Activated T-helper 2 cell treated with anti-CD3 and anti-CD28 coated beads, Interferon-gamma antibody, Interleukin-2, Interleukin-4, amounts not matched to agents 10 μg/mL and 5 μg/mL and 100 μg/mL, durations not matched to agents 14 hours and 24 hours and 36 hours (primary cell): Measurements from ENCODE around the gene TRPM2. TPM values are rescaled to one million over a fixed set of nuclear protein-coding genes. Genes with fewer than 3 reads are reported as not detected.

Experiments
- DNase-seq: peaks from one replicate; pipeline ENCODE4 v3.0.0; 2021; ENCODE audit warnings: low spot score
- H3K27ac Mint-ChIP-seq: one replicate; pipeline ENCODE4 v1.8.0; 2021; ENCODE audit warnings: mixed read lengths
- H3K27me3 Mint-ChIP-seq: one replicate; pipeline ENCODE4 v1.8.0; 2021; ENCODE audit warnings: low read depth, mixed read lengths
- H3K36me3 Mint-ChIP-seq: one replicate; pipeline ENCODE4 v1.8.0; 2021; ENCODE audit warnings: low read depth, mixed read lengths
- H3K4me1 Mint-ChIP-seq: one replicate; pipeline ENCODE4 v1.8.0; 2021; ENCODE audit warnings: low read depth, mixed read lengths
- H3K4me3 Mint-ChIP-seq: one replicate; pipeline ENCODE4 v1.8.0; 2021; ENCODE audit warnings: low read depth, mild to moderate bottlenecking, moderate library complexity, mixed read lengths
- H3K9me3 Mint-ChIP-seq: one replicate; pipeline ENCODE4 v1.8.0; 2021; ENCODE audit warnings: mixed read lengths
- intact Hi-C: fragments of 100-400 bp; cut with micrococcal nuclease; formaldehyde crosslinking; loops from one replicate; pipeline ENCODE4 v1.15.1; 2023
- total RNA-seq: library from RNA; stranded (reverse); gene quantifications from 2 replicates; pipeline ENCODE4 v1.2.3, GENCODE V29; 2022

TRPM2 gene
- total RNA-seq, 1 donor from 2014 or later, result 7.3 TPM

- peak; percentile 50 for DNase-seq
- H3K9me3 Mint-ChIP-seq, result peaks cover 19% of the 10 kb centered on the region
- intact Hi-C loops, result loop anchor here (1.0 kb wide), 1 partner anchor 27 kb away; the partner anchor contains the start of gene LRRC3
- no peaks in the 10 kb centered on the region for H3K27me3 Mint-ChIP-seq
- H3K36me3 Mint-ChIP-seq, result peaks cover 6% of the 10 kb centered on the region
- no peaks in the 10 kb centered on the region for H3K4me1 Mint-ChIP-seq
- no peak overlapping the region for H3K4me3 Mint-ChIP-seq
- no peak overlapping the region for H3K27ac Mint-ChIP-seq
These were observed 75.0 kb downstream of the TRPM2 start for GRCh38 chr21:44428281-44428960.

- H3K4me3 Mint-ChIP-seq, result no peak overlapping the region
- H3K27ac Mint-ChIP-seq, result no peak overlapping the region
- no peaks in the 10 kb centered on the region for H3K4me1 Mint-ChIP-seq
- intact Hi-C loops, result no loop called here
- H3K27me3 Mint-ChIP-seq, result no peaks in the 10 kb centered on the region
- H3K36me3 Mint-ChIP-seq, result peaks cover 6% of the 10 kb centered on the region
- peaks cover 19% of the 10 kb centered on the region for H3K9me3 Mint-ChIP-seq
- no peak for DNase-seq
These were observed 76.5 kb downstream of the TRPM2 start for GRCh38 chr21:44429894-44430293.

DNA sequence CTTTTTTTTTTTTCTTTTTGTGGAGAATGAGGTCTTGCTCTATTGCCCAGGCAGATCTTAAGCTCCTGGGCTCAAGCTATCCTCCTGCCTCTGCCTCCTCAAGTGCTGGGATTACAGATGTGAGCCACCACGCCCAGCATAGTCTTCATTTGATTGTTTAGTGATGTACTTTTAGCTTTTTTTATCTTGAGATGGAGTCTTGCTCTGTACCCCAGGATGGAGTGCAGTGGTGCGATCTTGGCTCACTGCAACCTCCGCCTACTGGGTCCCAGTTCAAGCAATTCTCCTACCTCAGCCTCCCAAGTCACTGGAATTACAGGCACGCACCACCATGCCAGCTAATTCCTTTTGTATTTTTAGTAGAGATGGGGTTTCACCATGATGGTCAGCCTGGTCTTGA, 77.9 kb downstream of the TRPM2 start:
- no peak for DNase-seq
- Mint-ChIP-seq H3K9me3 (peaks cover 19% of the 10 kb centered on the region), H3K27me3 (no peaks in the 10 kb centered on the region), H3K4me1 (no peaks in the 10 kb centered on the region), H3K4me3 (no peak overlapping the region), H3K27ac (no peak overlapping the region), H3K36me3 (peaks cover 6% of the 10 kb centered on the region)
- intact Hi-C loops, result no loop called here

DNA sequence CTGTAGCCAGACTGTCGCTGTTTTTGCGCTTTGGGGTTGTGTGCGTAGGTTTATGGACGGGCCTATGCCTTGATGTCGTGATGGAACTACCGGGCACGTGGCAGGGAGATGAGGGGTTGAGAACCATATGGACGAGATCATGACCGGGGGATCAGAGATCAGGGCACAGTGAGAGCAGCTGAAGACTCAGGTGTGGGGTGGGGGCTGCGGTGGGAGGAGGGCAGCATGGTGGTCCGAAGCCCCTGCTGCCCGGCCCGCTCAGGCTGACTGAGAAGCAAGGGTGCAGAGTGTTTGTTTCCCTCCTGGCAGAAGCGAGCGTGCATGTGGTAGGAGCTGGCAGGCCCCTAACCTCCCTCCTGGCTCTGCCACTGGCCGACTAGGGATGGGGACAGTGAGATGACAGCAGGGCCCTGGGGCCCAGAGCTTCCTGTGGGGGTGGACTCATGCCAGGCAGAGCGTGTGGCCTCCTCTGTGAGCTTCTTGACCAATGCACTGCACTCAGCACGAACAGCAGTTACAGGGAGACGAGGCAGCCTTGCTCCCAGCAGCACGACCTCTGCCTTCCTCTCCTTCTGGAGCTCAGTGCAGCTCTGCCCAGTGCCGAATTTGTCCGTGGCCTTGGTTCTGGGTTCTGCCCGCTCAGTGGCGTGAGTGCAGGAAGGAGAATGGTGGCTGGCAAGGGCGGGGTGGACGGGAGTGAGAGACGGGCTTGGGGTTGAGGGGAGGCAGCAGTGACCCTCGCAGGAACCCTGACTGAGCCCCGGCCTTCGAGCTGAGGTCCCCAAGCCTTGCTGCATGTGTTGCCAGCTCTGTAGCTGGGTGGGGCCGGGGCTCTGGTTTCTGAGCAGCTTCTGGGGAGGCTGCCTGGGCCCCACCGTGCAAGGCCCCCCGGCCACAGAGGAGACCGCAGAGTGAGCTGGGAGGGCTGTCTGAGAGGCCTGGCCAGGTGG, 79.7 kb downstream of the TRPM2 start:
- intact Hi-C loops, result no loop called here
- no peak overlapping the region for H3K4me3 Mint-ChIP-seq
- no peaks in the 10 kb centered on the region for H3K4me1 Mint-ChIP-seq
- no peak overlapping the region for H3K27ac Mint-ChIP-seq
- H3K36me3 Mint-ChIP-seq, result peaks cover 6% of the 10 kb centered on the region
- H3K9me3 Mint-ChIP-seq, result peaks cover 19% of the 10 kb centered on the region
- DNase-seq, result no peak
- no peaks in the 10 kb centered on the region for H3K27me3 Mint-ChIP-seq

- Mint-ChIP-seq H3K36me3 (peaks cover 3% of the 10 kb centered on the region), H3K4me1 (no peaks in the 10 kb centered on the region), H3K9me3 (peaks cover 16% of the 10 kb centered on the region), H3K27me3 (no peaks in the 10 kb centered on the region), H3K27ac (no peak overlapping the region), H3K4me3 (no peak overlapping the region)
- intact Hi-C loops, result no loop called here
- DNase-seq, result no peak
These were observed 80.6 kb downstream of the TRPM2 start for GRCh38 chr21:44433791-44434567.

DNA sequence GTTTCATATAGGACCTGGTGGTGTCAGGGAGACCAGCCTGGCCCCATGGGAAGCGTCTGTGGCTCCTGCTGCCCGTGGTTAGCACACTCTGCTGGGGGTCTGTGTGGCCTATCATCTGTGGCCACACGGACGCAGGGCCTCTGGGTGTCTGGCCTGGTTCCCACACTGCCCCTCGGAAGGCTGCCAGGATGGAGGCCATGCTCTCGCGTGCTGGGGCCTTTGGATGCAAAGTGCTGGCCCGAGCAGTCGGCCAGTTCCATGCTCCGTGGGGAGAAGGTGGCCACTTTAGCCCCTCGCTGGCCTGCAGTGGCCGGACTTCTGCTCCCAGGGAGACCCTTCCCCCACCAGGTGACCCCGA, 81.1 kb downstream of the TRPM2 start:
- Mint-ChIP-seq H3K27me3 (no peaks in the 10 kb centered on the region), H3K9me3 (peaks cover 15% of the 10 kb centered on the region), H3K4me1 (no peaks in the 10 kb centered on the region), H3K27ac (no peak overlapping the region), H3K36me3 (peaks cover 3% of the 10 kb centered on the region), H3K4me3 (no peak overlapping the region)
- no peak for DNase-seq
- intact Hi-C loops, result no loop called here

- peaks cover 9% of the 10 kb centered on the region for H3K9me3 Mint-ChIP-seq
- intact Hi-C loops, result no loop called here
- no peak for DNase-seq
These were observed 81.7 kb downstream of the TRPM2 start for GRCh38 chr21:44434936-44435635.

DNA sequence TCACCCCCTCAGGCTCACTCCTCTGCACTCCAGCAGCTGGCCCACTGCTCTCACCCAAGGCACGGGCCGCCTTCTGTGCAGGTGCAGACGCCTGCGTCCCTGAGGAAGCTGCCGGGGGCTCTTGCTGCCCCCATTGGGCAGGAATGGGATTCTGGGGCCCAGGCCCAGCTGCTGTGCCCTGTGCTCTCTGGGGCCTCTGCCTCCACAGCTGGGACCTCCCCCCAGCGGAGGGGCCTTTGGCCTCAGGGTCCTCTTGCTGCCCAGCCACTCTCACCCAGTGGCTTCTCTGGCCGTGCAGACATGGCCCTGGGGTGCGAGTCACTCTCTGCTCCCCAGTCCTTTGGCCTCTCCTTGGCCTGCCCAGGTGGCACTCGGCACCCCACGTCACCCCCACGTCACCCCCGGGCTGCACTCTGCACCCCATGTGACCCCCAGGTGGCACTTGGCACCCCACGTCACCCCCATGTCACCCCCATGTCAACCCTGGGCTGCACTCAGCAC, 82.7 kb downstream of the TRPM2 start:
- Mint-ChIP-seq H3K36me3 (no peaks in the 10 kb centered on the region), H3K9me3 (peaks cover 3% of the 10 kb centered on the region), H3K4me1 (no peaks in the 10 kb centered on the region), H3K27ac (no peak overlapping the region), H3K4me3 (no peak overlapping the region), H3K27me3 (no peaks in the 10 kb centered on the region)
- DNase-seq, result no peak
- intact Hi-C loops, result no loop called here

More at GRCh38 chr21:44434936-44435635, 81.7 kb downstream of the TRPM2 start:
- Mint-ChIP-seq H3K27ac (no peak overlapping the region), H3K4me1 (no peaks in the 10 kb centered on the region), H3K27me3 (no peaks in the 10 kb centered on the region), H3K36me3 (peaks cover 1% of the 10 kb centered on the region), H3K4me3 (no peak overlapping the region)

DNA sequence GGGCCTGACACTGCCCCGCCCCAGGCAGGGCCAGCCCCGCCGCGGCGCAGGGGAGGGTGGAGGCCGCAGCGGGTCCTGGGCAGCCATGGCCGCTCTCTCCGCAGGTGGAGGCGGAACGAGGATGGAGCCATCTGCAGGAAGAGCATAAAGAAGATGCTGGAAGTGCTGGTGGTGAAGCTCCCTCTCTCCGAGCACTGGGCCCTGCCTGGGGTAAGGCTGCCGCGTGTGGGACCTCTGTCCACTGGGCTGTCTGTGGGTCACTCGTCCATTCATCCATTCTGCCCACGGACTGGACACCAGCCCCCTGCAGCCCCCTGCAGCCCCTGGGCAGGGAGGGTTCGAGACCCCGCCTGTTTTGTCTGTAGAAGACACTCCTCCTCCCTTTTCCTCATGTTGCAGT, 83.5 kb downstream of the TRPM2 start:
- Mint-ChIP-seq H3K27ac (no peak overlapping the region), H3K9me3 (no peaks in the 10 kb centered on the region), H3K27me3 (no peaks in the 10 kb centered on the region), H3K4me1 (no peaks in the 10 kb centered on the region), H3K36me3 (no peaks in the 10 kb centered on the region), H3K4me3 (no peak overlapping the region)
- intact Hi-C loops, result no loop called here
- no peak for DNase-seq

DNA sequence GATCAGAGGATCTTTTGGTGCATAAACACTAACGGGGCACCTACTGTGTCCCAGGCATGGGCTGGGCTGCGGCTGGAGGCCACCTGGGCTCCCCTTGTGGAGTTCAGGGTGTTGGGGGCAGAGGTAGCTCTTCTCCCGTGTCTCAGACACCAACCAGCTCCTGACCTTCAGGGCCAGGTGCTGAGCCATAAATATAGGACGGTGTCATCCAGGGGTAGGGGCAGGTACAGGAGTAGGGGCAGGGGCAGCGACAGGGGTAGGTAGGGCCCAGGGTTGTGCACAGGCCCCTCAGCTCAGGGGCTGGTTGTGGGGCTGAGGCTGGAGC, 83.9 kb downstream of the TRPM2 start:
- no peak overlapping the region for H3K27ac Mint-ChIP-seq
- DNase-seq, result no peak
- no peaks in the 10 kb centered on the region for H3K4me1 Mint-ChIP-seq
- intact Hi-C loops, result no loop called here
- H3K9me3 Mint-ChIP-seq, result no peaks in the 10 kb centered on the region
- no peaks in the 10 kb centered on the region for H3K36me3 Mint-ChIP-seq
- H3K27me3 Mint-ChIP-seq, result no peaks in the 10 kb centered on the region
- no peak overlapping the region for H3K4me3 Mint-ChIP-seq

DNA sequence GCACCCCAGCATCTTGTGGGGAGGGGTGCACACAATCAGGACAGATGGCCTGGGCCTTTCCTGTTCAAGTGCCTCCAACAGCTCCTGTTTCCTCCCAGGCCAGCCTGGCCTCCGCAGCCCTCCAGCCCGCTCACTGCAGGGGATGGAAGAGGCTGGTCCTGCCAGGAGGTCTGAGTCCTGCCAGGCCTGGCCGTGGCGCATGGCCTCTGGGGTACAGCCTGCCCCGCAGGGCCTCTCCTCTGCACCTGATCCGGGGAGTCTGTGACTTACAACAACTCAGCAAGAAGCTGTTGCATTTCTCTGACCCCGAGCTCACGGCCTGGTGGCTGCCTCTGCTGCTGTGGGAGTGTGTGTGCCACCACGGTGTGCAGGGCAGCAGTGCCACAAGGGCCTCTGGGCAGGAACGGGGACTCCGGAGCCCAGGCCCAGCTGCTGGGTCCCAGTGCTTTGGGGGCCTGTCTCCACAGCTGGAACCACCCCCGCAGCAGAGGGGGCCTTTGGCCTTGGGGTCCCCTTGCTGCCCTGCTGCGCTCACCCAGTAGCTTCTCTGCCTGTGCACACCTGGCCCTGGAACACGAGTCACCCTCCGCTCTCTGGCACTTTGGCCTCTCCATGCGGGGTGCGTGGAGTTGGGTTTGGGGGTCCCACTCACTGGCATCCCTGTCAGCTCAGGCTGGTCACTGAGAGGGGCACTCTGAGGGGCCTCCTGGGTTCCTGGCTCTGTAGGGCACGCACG, 84.4 kb downstream of the TRPM2 start:
- no peaks in the 10 kb centered on the region for H3K4me1 Mint-ChIP-seq
- no peaks in the 10 kb centered on the region for H3K36me3 Mint-ChIP-seq
- H3K4me3 Mint-ChIP-seq, result no peak overlapping the region
- no peak overlapping the region for H3K27ac Mint-ChIP-seq
- intact Hi-C loops, result no loop called here
- no peak for DNase-seq
- no peaks in the 10 kb centered on the region for H3K9me3 Mint-ChIP-seq
- H3K27me3 Mint-ChIP-seq, result no peaks in the 10 kb centered on the region
